GM12878 (cell line): ENCODE measurements around the gene CLDN5. TPM values are rescaled to one million over a fixed set of nuclear protein-coding genes. Genes with fewer than 3 reads are reported as not detected.

Source experiments
- CHD2 ChIP-seq: IDR thresholded peaks from 2 replicates; pipeline ENCODE4 v1.6.1; 2011; ENCODE audit warnings: low read depth, low read length, improper control_type of control experiment, borderline replicate concordance
- EGR1 ChIP-seq, 2 experiments: IDR thresholded peaks; 1 replicate in 1 of 2; 2 replicates in 1 of 2; pipeline ENCODE4 v1.6.1; 2011 to 2012; ENCODE audit warnings: low read depth in 2 of 2, low read length in 2 of 2, borderline replicate concordance in 1 of 2, mild to moderate bottlenecking in 1 of 2, moderate library complexity in 1 of 2
- RAD51 ChIP-seq: fragments of 450-650 bp; IDR thresholded peaks from 2 replicates; pipeline ENCODE4 v1.6.1; 2016; ENCODE audit warnings: moderate library complexity, mild to moderate bottlenecking, inconsistent platforms
- polyA plus RNA-seq, 11 experiments: library from polyadenylated mRNA; depleted of rRNA in 4 of 11; unstranded in 6 of 11; stranded (reverse) in 5 of 11; fragments of >200 nt; fragmentation: Nextera tagmentation in 4 of 11; fragmentation: Illumina TruSeq in 1 of 11; extraction: Ambion mirVana in 4 of 11; extraction: Trizol in 1 of 11; gene quantifications; 1 replicate in 1 of 11; 2 replicates in 10 of 11; pipeline versions ENCODE4 v1.2.1 to v1.2.3, GENCODE V29; 2011 to 2016; ENCODE audit warnings: inconsistent platforms in 2 of 11, missing spikeins in 2 of 11, low read depth in 1 of 11
- total RNA-seq, 4 experiments: library from RNA; depleted of rRNA in 3 of 4; stranded (reverse); fragments of >200 nt in 3 of 4; fragmentation: Illumina TruSeq in 1 of 4; extraction: Trizol in 1 of 4; gene quantifications; 2 replicates each; pipeline versions ENCODE4 v1.2.1 to v1.2.3, GENCODE V29; 2013 to 2021
- TF ChIP-seq, protein P1 (sequence below): fragments of 150-350 bp; IDR thresholded peaks from 2 replicates; pipeline ENCODE4 v1.6.1; 2016; ENCODE audit warnings: low read depth, low read length
- TF ChIP-seq, protein P2 (sequence below): fragments of 450-650 bp; IDR thresholded peaks from 2 replicates; pipeline ENCODE4 v1.6.1; 2016; ENCODE audit warnings: mild to moderate bottlenecking
- TF ChIP-seq, protein P3 (sequence below): IDR thresholded peaks from 2 replicates; pipeline ENCODE4 v1.6.1; 2012; ENCODE audit warnings: low read depth, low read length, improper control_type of control experiment

CLDN5 gene
- total and polyA plus RNA-seq, 10 of the 15 experiments (the other 5 are each of a cell fraction or from before 2014, with no cell fraction given) = 0.15 TPM; not detected in 9

DNA sequence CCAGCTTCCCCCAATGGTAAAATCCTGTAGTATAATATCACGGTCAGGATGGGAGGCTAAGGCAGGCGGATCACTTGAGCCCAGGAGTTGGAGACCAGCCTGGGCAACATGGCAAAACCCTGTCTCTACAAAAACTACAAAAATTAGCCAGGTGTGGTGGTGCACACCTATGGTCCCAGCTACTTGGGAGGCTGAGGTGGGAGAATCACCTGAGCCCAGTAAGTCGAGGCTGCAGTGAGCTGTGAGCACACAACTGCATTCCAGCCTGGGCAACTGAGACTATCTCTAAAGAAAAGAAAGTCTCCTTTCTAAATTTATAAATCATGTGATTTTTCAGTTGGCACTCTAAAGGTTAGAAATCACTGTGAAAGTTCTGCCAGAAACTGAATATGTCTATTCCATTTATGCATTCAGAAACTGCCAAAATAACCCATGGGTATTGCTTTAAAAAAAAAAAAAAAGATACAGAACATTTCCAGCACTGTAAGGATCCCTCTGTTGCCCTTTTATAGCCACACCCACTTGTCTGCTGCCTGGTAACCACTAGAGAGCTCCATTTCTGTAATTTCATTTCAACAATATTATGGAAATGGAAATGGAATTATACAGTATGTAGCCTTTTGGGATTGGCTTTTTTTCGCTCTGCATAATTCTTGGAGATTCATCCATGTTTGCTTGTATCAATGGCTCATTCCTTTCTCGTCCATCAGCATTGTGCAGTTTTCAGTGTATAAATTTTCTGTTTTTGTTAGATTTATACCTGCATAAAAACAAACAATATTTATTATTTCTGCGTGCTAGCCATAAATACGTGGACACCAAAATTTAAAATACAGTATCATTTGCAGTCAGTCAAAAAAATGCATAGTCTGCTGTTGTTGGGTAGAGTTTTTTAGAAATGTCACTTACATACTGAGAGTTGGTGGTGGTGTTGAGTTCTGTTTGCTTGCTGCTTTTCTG lies 35.0 kb downstream of the CLDN5 start (continued):
- TF ChIP-seq, protein P1, sequence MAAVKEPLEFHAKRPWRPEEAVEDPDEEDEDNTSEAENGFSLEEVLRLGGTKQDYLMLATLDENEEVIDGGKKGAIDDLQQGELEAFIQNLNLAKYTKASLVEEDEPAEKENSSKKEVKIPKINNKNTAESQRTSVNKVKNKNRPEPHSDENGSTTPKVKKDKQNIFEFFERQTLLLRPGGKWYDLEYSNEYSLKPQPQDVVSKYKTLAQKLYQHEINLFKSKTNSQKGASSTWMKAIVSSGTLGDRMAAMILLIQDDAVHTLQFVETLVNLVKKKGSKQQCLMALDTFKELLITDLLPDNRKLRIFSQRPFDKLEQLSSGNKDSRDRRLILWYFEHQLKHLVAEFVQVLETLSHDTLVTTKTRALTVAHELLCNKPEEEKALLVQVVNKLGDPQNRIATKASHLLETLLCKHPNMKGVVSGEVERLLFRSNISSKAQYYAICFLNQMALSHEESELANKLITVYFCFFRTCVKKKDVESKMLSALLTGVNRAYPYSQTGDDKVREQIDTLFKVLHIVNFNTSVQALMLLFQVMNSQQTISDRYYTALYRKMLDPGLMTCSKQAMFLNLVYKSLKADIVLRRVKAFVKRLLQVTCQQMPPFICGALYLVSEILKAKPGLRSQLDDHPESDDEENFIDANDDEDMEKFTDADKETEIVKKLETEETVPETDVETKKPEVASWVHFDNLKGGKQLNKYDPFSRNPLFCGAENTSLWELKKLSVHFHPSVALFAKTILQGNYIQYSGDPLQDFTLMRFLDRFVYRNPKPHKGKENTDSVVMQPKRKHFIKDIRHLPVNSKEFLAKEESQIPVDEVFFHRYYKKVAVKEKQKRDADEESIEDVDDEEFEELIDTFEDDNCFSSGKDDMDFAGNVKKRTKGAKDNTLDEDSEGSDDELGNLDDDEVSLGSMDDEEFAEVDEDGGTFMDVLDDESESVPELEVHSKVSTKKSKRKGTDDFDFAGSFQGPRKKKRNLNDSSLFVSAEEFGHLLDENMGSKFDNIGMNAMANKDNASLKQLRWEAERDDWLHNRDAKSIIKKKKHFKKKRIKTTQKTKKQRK = no peak
- no peak for TF ChIP-seq EGR1 (IDR thresholded peaks at IDR 0.05; ENCODE audit: borderline replicate concordance in 1 of 2, low read depth in 2 of 2, low read length in 2 of 2)
- no peak for TF ChIP-seq CHD2
- TF ChIP-seq, protein P2, sequence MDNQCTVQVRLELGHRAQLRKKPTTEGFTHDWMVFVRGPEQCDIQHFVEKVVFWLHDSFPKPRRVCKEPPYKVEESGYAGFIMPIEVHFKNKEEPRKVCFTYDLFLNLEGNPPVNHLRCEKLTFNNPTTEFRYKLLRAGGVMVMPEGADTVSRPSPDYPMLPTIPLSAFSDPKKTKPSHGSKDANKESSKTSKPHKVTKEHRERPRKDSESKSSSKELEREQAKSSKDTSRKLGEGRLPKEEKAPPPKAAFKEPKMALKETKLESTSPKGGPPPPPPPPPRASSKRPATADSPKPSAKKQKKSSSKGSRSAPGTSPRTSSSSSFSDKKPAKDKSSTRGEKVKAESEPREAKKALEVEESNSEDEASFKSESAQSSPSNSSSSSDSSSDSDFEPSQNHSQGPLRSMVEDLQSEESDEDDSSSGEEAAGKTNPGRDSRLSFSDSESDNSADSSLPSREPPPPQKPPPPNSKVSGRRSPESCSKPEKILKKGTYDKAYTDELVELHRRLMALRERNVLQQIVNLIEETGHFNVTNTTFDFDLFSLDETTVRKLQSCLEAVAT = no peak
- TF ChIP-seq, protein P3, sequence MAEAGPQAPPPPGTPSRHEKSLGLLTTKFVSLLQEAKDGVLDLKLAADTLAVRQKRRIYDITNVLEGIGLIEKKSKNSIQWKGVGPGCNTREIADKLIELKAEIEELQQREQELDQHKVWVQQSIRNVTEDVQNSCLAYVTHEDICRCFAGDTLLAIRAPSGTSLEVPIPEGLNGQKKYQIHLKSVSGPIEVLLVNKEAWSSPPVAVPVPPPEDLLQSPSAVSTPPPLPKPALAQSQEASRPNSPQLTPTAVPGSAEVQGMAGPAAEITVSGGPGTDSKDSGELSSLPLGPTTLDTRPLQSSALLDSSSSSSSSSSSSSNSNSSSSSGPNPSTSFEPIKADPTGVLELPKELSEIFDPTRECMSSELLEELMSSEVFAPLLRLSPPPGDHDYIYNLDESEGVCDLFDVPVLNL = no peak
- TF ChIP-seq RAD51 = no peak
- TF ChIP-seq, all 136 proteins: peak for 0
